ENCODE data around the gene DNAJB6.

The DNAJB6 gene

DNA sequence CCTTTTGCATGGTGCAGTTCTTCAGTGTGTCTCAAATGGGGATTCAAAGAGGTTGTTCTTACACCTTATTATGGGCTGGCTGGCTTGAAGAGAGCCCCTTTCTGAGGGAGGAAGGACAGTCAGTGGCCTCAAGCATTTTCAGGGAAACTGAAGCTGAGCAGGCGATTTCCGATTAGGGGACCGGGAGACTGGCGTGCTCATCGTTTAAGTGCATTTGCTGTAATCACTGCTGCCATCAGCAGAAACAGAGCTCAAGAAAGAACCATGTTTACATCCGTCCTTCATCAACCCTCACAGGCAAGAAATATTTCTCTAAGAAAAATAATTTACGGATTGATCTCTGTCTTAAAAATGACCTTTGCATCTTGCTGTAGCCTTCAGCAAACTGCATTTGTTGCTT, 32.2 kb downstream of the DNAJB6 start:
- peak; percentile 20 for DNase-seq
- Histone ChIP-seq H3K27me3 (no peaks in the 10 kb centered on the region), H3K36me3 (peaks cover 87% of the 10 kb centered on the region), H3K9me3 (no peaks in the 10 kb centered on the region), H3K4me1 (no peaks in the 10 kb centered on the region; the same call in 1 of the 2 replicates), H3K4me3 (ENCODE audit: low read depth, low read length) (no peak overlapping the region)
- TF ChIP-seq CTCF (IDR thresholded peaks at IDR 0.05; ENCODE audit: low read depth, low read length), result no peak

- Histone ChIP-seq H3K4me3 (ENCODE audit: low read depth, low read length) (no peak overlapping the region), H3K36me3 (peaks cover 70% of the 10 kb centered on the region), H3K27me3 (no peaks in the 10 kb centered on the region), H3K9me3 (no peaks in the 10 kb centered on the region), H3K4me1 (no peaks in the 10 kb centered on the region; the same call in 1 of the 2 replicates)
- no peak for DNase-seq
- no peak for TF ChIP-seq CTCF (IDR thresholded peaks at IDR 0.05; ENCODE audit: low read depth, low read length)
Measured at GRCh38 chr7:157370742-157371141, 33.9 kb downstream of the DNAJB6 start.

GRCh38 chr7:157371296-157371695, 34.5 kb downstream of the DNAJB6 start:
- H3K27me3 ChIP-seq, result no peaks in the 10 kb centered on the region
- H3K4me1 ChIP-seq, result no peaks in the 10 kb centered on the region; the same call in 1 of the 2 replicates

DNA sequence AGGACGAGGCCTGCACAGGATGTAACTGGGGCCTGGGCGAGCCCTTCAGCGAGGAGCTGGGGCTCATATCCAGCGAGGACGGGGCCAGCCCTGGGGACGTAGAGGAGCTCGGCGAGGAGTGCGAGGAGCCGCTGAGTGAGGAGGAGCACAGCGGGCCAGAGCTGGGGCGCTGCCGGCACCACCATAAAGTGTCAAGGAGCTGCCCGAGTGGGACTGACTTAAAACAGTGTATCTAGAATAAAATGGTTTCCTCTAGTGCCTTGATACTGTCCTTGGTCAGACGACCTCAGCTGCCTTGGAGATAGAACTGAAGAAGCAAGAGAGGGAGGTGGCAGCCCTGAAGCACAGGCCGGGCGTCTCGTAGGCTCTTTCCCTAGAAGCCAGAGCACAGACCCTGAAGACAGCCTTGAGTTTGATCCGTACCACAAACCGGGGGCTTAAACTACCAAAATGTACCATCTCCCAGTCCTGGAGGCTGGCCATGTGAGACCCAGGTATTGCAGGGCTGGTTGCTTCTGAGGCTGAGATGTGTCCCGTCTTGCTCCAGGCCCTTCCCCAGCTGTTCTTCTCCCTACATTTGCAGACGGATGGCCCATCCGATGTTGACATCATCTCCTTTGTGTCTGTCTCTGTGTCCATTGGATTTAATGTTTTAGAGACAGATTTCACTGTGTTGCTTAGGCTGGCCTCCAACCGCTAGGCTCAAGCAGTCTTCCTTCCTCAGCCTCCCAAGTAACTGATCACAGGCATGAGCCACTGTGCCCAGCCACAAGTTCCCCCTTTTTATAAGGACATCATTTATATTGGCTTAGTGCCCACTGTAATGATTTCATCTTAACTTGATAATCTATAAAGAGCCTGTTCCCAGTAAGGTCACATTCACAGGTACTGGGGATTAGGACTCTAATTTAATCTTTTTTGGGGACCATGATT, 35.8 kb downstream of the DNAJB6 start:
- TF ChIP-seq CTCF (IDR thresholded peaks at IDR 0.05; ENCODE audit: low read depth, low read length), result no peak
- no peak for DNase-seq
- H3K4me3 ChIP-seq (ENCODE audit: low read depth, low read length), result no peak overlapping the region
- no peaks in the 10 kb centered on the region for H3K27me3 ChIP-seq
- no peaks in the 10 kb centered on the region; the same call in 1 of the 2 replicates for H3K4me1 ChIP-seq
- H3K36me3 ChIP-seq, result peaks cover 56% of the 10 kb centered on the region
- no peaks in the 10 kb centered on the region for H3K9me3 ChIP-seq

More at GRCh38 chr7:157371296-157371695, 34.5 kb downstream of the DNAJB6 start:
- Histone ChIP-seq H3K4me3 (ENCODE audit: low read depth, low read length) (no peak overlapping the region), H3K9me3 (no peaks in the 10 kb centered on the region), H3K36me3 (peaks cover 69% of the 10 kb centered on the region)
- DNase-seq, result no peak
- TF ChIP-seq CTCF (IDR thresholded peaks at IDR 0.05; ENCODE audit: low read depth, low read length), result no peak

DNA sequence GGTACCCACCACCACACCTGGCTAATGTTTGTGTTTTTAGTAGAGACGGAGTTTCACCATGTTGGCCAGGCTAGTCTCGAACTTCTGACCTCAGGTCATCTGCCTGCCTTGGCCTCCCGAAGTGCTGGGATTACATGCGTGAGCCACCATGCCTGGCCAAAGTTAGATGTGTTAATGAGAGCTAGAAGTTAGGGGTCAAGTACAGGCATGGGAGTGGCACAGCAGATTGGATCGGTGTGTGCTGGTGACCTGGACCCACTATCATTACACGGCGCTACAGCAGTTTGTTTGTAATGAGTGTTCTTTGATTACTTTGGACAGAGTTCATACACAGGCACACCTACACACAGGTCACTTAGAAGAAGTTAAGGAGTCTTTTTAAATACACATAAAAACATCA, 36.7 kb downstream of the DNAJB6 start:
- Histone ChIP-seq H3K27me3 (no peaks in the 10 kb centered on the region), H3K4me3 (ENCODE audit: low read depth, low read length) (no peak overlapping the region), H3K36me3 (peaks cover 47% of the 10 kb centered on the region), H3K4me1 (no peaks in the 10 kb centered on the region; the same call in 1 of the 2 replicates), H3K9me3 (no peaks in the 10 kb centered on the region)
- TF ChIP-seq CTCF (IDR thresholded peaks at IDR 0.05; ENCODE audit: low read depth, low read length), result no peak
- no peak for DNase-seq

DNA sequence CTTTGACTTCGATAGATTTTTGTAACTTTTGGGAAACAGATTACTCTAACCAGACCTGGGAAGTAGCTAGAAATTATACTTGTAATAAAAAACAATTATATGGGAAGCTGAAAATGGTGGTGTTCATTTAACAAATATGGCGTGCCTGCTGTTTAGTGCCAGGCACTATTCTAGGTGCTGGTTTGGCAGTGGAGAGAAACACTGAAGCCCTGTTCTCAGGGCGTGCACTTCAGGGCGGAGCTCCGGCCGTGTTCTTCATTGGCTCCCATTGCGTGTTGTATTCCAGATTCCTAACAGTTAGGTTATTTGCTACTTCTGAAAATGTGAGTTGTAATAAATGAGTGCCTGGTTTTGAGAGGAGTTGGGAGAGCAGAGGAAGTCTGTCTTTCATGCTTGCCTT, 38.6 kb downstream of the DNAJB6 start:
- no peaks in the 10 kb centered on the region for H3K4me1 ChIP-seq
- no peak for DNase-seq
- no peaks in the 10 kb centered on the region for H3K27me3 ChIP-seq
- TF ChIP-seq CTCF (IDR thresholded peaks at IDR 0.05; ENCODE audit: low read depth, low read length), result no peak
- peaks cover 36% of the 10 kb centered on the region for H3K36me3 ChIP-seq
- H3K4me3 ChIP-seq (ENCODE audit: low read depth, low read length), result no peak overlapping the region
- no peaks in the 10 kb centered on the region for H3K9me3 ChIP-seq
